ENCODE data around the gene TENT4B.

The TENT4B gene

GRCh38 chr16:50173316-50173715 is 20.2 kb downstream of the TENT4B start:
- in situ Hi-C loops (cut with HindIII; ENCODE audit: low sequenced_read_pairs): no loop called here
- no peak for TF ChIP-seq CTCF (IDR thresholded peaks at IDR 0.05; ENCODE audit: low read depth, low read length)
- no peak overlapping the region for H3K4me3 ChIP-seq (ENCODE audit: low read depth, low read length)
- no peak for DNase-seq (ENCODE audit: low read depth, low spot score)

DNA sequence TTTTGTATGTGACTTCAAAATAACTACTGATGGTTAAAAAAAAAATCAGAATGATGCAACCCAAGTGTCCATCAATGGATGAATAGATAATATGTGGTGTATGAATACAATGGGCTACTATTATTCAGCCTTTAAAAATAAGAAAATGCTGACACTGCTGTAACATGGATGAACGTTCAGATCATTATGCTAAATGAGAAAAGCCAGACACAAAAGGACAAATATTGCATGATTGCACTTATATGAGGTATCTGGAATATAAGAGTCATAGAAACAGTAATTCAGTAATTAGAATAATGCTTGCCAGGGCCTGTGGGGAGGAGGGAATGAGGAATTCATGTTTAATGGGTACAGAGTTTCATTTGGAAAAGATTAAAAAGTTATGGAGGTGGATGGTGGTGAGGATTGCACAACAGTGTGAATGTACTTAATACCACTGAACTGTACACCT is 25.4 kb downstream of the TENT4B start:
- no peak for TF ChIP-seq CTCF (IDR thresholded peaks at IDR 0.05; ENCODE audit: low read depth, low read length)
- in situ Hi-C loops (cut with HindIII; ENCODE audit: low sequenced_read_pairs): no loop called here

GRCh38 chr16:50182441-50182840 is 29.3 kb downstream of the TENT4B start:
- in situ Hi-C loops (cut with HindIII; ENCODE audit: low sequenced_read_pairs): no loop called here
- TF ChIP-seq CTCF (IDR thresholded peaks at IDR 0.05; ENCODE audit: low read depth, low read length): no peak
- no peak overlapping the region for H3K4me3 ChIP-seq (ENCODE audit: low read depth, low read length)
- no peak for DNase-seq (ENCODE audit: low read depth, low spot score)

More for the DNA sequence above, 25.4 kb downstream of the TENT4B start:
- DNase-seq (ENCODE audit: low read depth, low spot score): no peak
- no peak overlapping the region for H3K4me3 ChIP-seq (ENCODE audit: low read depth, low read length)

GRCh38 chr16:50183316-50183715 is 30.2 kb downstream of the TENT4B start:
- no peak overlapping the region for H3K4me3 ChIP-seq (ENCODE audit: low read depth, low read length)
- no peak for TF ChIP-seq CTCF (IDR thresholded peaks at IDR 0.05; ENCODE audit: low read depth, low read length)
- DNase-seq (ENCODE audit: low read depth, low spot score): peak; percentile 44
- in situ Hi-C loops (cut with HindIII; ENCODE audit: low sequenced_read_pairs): no loop called here

DNA sequence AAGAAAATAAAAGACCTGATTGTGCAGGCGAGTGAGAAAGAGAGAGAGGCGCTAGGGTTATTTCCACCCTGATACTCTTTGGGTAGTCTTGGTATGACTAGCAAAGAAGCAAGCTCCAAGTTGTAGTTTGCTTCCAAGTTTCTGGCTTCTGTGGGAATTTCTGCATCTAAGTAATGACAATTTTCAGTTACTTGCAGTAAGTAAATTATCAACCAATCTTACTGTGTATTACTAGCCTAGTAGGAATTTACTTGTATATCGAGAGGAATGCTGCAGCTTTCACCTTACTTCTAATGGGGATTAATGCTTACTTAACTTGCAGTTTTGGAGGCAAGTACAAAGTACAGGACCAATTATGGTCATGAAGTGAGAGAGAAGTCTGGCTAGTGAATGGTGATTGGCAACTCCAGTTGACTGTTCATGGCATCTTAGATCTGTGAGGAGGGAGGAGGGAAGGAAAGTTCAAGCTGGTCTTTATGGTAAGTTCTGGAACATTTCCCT is 31.9 kb downstream of the TENT4B start:
- H3K4me3 ChIP-seq (ENCODE audit: low read depth, low read length): no peak overlapping the region
- TF ChIP-seq CTCF (IDR thresholded peaks at IDR 0.05; ENCODE audit: low read depth, low read length): no peak
- in situ Hi-C loops (cut with HindIII; ENCODE audit: low sequenced_read_pairs): no loop called here
- DNase-seq (ENCODE audit: low read depth, low spot score): peak; percentile 53

DNA sequence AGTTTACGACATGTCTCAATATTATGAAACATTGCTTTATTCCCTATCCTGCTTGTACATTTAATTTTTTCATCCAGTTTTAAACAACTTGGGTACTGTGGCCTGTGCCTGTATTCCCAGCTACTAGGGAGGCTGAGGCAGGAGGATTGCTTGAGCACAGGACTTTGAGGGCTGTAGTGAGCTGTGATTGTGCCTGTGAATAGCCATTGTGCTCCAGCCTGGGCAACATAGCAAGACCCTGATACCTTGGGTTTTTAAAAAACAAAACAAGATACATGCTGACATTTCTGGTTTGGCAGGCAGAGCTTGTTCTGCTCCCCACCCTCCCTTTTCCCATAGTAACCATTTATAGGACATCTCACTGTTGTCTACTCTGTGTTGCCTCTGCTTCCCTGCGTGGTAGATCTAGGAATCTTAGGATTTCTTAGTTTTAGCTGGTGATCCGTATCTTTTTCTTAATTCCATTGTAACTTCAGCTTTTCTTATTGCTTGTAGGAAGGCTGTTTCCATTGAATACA is 35.6 kb downstream of the TENT4B start:
- in situ Hi-C loops (cut with HindIII; ENCODE audit: low sequenced_read_pairs): no loop called here
- no peak for DNase-seq (ENCODE audit: low read depth, low spot score)
- H3K4me3 ChIP-seq (ENCODE audit: low read depth, low read length): no peak overlapping the region
- TF ChIP-seq CTCF (IDR thresholded peaks at IDR 0.05; ENCODE audit: low read depth, low read length): no peak
